Erythroblast (primary cell): Measurements from ENCODE around the gene GFRA1.

ENCODE experiments used
- GATA1 ChIP-seq: IDR thresholded peaks from 2 replicates; pipeline ENCODE4 v1.6.1; 2011; ENCODE audit warnings: low read depth, mild to moderate bottlenecking, control low read depth, low read length, moderate library complexity
- POLR2A ChIP-seq: IDR thresholded peaks from 2 replicates; pipeline ENCODE4 v1.6.1; 2011; ENCODE audit warnings: mild to moderate bottlenecking, low read length

GRCh38 chr10:116178086-116178605 lies 94.9 kb downstream of the GFRA1 start:
- TF ChIP-seq POLR2A (no peak), GATA1 (no peak)
